Stimulated activated CD4-positive, alpha-beta T cell treated with anti-CD3 and anti-CD28 coated beads, TNF-alpha, amount 100 ng/mL, for 24 hours (primary cell): ENCODE data around the gene PLCG1.
A peak's percentile ranks its signal among the peaks of the same experiment; 100 is the strongest.

Experiments
- DNase-seq, 3 experiments: peaks; one replicate each; pipeline ENCODE4 v3.0.0-alpha.2; 2020; ENCODE audit warnings: low read depth in 3 of 3

Gene PLCG1

DNA sequence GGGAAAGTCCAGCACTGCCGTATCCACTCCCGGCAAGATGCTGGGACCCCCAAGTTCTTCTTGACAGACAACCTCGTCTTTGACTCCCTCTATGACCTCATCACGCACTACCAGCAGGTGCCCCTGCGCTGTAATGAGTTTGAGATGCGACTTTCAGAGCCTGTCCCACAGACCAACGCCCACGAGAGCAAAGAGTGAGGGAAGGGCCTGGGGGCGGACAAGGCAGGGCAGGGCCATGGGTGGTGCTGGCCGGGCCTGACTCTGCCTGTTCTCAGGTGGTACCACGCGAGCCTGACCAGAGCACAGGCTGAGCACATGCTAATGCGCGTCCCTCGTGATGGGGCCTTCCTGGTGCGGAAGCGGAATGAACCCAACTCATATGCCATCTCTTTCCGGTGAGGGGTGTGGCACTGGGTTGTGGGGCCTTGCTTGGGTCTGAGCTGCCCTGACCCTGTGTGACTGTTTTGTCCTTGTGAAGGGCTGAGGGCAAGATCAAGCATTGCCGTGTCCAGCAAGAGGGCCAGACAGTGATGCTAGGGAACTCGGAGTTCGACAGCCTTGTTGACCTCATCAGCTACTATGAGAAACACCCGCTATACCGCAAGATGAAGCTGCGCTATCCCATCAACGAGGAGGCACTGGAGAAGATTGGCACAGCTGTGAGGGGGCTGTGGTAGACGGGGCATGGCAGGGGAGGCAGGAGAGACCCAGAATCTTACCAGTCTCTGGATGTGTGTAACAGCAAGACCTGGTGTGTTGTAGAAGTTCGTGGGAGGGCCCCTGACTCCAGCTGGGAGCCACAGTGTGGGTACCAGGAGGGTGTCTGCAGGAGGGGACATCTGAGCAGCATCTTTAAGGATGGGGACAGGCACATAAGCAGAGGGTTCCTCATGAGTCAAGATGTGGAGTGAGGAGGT, 29.1 kb downstream of the PLCG1 start:
- DNase-seq: no peak

DNA sequence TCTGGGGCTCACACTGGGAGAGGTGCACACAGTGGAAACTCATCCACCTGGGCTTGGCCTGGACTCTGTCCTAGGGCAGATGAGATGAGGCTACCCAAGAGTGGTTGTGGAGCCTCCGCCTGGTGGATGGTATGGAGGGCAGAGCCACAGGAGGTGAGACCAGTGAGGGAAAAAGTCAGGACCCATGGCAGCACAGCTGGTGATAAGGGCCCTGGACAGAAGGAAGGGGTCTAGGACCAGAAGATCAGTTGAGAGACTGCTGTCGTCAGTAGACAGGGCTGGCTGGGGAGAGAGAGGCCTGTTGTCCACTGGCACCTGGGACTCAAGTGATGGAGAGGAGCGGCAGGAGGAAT, 29.8 kb downstream of the PLCG1 start:
- no peak for DNase-seq

DNA sequence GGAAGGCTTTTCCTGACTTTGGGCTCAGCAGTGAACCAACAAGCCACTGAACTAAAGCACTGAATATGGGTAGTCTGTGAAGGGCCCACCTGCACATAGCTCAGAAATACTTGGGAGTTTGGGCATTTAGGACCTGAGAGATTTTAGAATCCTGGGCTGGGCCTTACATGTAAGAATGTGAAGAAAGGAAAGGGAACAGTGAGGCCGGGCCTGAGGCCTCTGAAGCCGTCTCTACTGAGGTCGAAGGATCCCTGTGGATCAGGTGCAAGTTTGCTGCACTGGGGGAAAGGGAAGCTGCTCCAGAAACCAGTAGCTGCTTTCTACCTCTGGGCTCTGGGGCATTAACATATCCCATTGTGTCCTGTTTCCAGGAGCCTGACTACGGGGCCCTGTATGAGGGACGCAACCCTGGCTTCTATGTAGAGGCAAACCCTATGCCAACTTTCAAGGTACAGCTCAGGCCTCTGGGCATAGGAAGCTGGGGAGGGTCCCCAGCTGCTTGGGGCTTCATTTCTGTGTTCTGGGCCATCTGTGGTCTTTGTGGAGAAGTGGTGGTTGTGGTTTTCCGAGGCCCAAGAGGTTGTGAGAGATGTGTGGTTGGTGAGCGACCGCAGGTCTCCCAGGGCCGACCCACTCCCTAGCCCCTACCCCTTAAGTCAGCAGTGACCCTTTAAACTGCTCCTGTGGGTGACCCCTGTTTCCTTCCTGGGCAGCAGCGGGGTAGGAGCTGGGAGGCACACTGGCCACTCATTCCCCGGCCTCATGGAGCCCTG, 30.3 kb downstream of the PLCG1 start:
- no peak for DNase-seq

DNA sequence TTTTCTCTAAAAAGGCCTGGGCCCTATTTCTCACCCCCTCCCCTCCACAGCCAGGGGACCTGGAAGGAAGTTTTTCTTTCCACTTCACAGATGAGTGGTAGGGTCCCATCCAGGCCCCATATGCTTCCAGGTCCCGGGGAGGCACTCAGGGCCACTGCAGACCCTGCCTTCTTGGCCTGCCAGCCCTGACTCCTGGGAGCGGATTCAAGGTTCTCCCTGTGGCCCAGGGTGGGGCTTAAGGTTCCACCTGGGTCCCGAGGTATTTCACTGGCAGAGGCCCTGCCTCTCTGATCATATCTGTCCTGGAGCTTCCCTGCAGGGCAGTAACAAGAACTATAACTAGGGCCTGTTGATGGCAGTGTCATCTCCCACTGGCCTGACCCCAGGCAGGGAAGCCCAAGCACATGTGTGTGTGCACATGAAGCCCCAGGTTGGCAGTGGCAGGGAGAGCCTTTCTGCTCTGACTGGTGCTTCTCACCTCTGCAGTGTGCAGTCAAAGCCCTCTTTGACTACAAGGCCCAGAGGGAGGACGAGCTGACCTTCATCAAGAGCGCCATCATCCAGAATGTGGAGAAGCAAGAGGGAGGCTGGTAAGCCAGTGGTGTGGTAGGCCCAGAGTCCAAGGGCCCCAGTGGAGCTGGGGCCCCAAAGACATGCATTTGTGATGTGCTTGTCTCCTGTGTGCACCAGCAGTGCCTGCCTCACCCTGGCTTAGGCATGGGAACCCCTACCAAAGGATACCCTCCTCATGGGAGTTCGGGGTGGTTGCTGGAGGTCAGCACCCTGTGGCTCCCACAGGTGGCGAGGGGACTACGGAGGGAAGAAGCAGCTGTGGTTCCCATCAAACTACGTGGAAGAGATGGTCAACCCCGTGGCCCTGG, 31.2 kb downstream of the PLCG1 start:
- DNase-seq: no peak

DNA sequence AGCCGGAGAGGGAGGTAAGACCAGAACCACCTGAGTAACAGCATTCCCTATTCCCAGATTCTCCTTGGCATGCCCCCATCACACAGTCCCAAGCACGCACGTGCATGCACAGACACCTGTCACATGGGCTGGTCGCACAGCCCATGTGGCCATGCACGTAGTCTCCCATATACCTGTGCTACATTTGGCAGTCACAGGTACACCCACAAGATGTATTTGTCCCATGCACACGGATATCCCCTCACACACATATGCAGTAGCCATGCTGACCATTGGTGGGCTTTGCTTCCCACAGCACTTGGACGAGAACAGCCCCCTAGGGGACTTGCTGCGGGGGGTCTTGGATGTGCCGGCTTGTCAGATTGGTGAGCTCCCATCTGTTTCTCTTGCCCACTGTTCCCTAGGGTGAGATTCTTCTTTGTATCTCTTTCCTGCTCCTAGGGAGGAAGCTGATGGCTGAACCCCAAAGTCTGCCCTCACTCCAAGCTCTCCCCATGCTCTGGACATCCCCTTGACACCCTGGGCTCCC, 31.9 kb downstream of the PLCG1 start:
- DNase-seq: no peak

DNA sequence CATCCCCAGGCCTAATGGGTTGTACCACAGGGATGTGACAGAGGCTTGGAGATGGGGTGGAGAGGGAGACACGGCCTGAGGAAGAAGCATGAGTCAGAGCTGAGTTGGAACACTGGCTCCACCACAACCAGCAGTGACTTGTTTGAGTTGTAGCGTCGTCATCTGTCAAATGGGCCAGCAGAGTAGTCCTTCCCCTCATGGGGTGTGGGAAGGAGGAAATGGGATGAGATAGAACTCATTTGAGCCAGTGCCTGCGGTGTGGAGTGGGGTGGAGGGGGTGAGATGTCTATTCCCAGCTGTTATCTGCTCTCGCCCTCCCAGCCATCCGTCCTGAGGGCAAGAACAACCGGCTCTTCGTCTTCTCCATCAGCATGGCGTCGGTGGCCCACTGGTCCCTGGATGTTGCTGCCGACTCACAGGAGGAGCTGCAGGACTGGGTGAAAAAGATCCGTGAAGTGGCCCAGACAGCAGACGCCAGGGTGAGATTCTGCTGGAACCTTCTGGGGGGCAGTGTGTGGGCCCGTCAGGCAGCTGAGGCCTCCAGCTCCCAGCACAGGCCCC, 32.5 kb downstream of the PLCG1 start:
- DNase-seq: no peak

DNA sequence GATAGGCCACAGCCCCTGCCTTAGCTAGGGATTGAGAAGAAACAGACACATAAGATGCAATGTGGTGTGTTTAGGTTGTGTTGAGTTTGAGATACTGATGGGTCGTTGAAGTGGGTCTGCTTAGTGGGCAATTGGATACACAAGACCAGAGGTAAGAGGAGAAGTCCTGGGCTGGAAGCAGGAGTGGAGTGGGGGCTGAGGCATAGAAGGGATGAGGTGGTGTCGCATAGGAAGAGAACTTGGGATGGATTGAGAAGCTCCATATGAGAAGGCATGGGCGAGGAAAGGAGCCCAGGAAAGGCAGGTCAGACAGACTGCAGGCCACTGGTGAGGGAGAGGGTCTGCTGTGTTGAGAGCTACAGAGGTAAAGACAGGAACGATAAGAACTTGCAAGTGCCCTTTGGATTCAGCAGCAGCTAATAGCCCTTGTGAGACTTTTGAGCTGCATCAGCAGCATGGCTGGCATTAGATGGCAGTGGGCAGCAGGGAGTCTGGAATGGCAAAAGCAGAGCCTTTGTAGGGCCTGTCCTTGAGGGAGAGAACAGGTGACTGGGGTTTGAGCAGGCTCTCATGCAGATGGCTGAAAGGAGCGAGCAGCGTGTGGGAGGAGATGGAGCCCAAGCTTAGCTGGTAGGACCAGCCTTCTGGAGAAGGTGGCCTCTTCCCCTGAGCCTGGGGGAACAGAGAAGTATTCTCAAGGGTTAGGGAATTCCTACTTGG, 33.2 kb downstream of the PLCG1 start:
- DNase-seq: no peak

DNA sequence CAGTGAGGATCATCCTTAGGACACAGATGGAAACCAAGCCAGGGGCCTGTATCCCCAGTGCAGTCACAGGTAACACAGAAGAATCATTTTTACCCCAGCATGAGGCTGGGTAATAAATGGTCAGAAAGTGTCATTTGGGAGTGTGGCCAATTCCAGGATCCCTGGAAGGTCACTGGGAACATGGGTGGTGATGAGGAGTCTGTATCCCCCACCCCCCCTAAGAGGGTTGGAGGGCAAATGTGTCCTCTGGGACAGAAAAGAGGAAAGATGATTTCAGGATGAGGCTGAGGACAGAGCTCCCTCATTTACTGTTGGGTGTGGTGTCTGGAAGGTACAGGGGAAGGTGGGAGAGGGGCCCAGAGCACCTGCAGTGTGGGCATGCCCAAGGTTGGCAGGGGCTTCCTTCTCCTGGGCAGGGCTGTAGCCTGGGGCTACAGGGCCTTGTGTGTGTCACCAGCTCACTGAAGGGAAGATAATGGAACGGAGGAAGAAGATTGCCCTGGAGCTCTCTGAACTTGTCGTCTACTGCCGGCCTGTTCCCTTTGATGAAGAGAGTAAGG, 34.5 kb downstream of the PLCG1 start:
- no peak for DNase-seq

DNA sequence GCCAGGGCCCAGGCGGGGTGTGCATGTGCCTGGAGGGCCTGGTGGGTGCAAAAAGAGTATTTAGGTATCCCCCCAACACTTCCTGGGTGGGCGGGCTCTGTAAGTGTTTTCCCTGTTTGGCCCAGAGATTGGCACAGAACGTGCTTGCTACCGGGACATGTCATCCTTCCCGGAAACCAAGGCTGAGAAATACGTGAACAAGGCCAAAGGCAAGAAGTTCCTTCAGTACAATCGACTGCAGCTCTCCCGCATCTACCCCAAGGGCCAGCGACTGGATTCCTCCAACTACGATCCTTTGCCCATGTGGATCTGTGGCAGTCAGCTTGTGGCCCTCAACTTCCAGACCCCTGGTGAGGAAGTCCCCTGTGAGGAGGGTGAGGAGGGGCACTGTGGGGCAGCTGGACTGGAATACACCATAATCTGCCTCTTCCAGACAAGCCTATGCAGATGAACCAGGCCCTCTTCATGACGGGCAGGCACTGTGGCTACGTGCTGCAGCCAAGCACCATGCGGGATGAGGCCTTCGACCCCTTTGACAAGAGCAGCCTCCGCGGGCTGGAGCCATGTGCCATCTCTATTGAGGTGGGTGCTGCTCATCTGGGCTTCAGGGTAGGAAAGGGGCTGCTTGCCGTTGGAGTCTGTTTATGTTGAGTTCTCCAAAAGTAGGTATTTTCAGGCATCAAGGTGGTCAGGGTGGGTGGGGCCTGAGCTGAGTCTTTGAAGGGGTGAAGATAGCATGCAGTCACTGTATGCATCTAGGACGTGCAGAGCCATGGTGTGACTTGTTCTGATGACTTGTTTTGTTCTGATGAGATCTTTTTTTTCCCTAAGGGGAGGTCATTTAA, 35.2 kb downstream of the PLCG1 start:
- DNase-seq: no peak

DNA sequence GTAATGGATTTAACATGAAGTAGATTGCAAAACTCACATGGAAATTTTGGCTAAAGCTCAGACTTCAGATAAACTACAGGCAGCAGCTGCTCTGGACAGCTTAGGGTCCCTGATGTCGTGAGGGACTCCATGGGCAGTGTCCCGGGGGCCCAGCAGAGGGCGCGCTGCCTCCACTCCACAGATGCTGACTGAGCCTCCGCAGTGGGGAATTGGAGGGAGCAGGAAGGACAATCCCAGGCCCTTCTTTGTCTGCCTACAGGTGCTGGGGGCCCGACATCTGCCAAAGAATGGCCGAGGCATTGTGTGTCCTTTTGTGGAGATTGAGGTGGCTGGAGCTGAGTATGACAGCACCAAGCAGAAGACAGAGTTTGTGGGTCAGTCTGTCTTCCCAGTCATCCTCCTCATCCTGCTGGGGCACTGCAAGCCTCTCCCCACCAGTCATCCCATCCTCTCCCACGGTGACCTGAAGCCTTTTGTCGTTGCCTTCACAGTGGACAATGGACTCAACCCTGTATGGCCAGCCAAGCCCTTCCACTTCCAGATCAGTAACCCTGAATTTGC, 35.9 kb downstream of the PLCG1 start:
- DNase-seq: peak; percentile 41 to 63 (median 43)

DNA sequence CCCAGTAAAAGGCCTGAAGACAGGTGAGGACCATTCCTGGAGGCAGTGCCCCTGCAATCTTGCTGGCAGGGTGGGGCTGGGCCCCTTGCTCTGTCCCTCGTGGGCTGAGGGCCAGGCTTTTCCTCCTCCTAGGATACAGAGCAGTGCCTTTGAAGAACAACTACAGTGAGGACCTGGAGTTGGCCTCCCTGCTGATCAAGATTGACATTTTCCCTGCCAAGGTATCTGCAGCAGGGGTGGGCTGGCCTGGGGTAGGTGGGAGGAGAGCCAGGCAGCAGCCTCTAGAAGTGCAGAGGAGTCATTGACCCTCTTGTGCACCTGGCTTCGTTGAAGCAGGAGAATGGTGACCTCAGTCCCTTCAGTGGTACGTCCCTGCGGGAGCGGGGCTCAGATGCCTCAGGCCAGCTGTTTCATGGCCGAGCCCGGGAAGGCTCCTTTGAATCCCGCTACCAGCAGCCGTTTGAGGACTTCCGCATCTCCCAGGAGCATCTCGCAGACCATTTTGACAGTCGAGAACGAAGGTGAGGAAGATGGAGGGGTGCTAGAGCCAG, 36.5 kb downstream of the PLCG1 start:
- DNase-seq: no peak

DNA sequence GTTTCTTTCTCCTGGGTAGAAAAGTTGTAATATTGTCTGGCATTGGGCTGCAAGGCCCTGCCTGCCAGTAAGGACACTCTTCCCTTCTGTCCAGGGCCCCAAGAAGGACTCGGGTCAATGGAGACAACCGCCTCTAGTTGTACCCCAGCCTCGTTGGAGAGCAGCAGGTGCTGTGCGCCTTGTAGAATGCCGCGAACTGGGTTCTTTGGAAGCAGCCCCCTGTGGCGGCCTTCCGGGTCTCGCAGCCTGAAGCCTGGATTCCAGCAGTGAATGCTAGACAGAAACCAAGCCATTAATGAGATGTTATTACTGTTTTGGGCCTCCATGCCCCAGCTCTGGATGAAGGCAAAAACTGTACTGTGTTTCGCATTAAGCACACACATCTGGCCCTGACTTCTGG, 37.0 kb downstream of the PLCG1 start:
- DNase-seq: no peak

DNA sequence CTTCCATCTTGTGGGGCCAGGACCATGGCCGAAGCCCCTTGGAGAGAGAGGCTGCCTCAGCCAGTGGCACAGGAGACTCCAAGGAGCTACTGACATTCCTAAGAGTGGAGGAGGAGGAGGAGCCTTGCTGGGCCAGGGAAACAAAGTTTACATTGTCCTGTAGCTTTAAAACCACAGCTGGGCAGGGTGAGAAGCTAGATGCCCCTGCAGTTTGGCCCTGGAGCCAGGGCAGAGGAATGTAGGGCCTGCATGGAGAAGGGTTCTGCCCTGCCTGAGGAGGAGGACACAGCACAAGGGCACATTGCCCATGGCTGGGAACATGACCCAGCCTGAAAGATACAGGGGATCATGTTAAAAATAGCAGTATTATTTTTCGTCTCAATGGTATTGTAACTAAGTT, 37.4 kb downstream of the PLCG1 start:
- no peak for DNase-seq

DNA sequence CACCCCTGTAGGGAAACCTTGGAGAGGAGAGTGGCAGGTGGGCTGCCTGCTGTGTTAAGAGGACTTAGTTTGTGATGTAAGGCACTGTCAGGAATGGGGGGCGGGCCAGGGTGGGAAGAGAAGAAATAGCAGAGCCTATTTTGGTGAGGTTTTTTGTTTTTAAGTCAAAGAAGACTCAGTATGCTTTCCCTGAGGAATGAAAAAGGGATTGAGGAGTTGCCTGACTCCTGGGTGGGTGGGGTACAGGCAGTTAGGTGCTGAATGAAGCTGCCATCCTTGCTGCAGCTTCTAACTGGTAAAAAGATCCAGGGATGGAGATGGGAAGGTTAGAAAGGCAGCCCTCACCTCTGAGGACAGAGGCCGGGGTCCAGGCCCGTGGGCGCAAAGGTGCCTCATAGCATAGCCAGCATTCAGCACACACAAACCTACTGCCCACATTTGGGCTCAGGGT, 37.9 kb downstream of the PLCG1 start:
- DNase-seq: no peak

DNA sequence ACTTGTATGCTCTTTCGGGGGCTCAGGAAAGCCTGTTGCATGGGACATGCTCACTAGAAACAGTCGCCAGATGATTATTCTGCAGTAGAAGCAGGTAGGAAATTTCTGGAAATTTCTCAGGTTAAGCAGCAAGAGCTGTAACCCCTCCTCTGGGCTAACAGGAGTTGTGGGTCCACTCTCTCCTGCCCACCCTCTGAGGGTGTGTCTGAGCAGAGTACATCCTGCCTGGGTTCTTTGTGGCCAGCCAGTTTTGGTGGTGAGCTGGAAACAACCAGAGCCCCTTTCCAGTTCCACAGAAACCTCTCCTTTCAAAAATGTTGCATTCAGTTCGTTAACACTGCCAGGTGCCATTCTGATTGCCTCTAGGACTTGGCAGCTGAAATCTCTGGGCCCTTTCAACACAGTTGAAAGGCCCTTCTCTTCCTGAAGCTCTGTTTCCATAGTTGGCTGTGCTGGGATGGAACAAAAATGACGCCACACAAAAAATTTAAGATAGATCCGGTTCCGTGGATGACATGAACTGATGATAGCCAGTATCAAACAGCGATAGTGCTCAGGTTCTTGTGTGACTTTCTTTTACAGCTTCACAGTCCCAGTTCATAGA, 38.5 kb downstream of the PLCG1 start:
- no peak for DNase-seq

DNA sequence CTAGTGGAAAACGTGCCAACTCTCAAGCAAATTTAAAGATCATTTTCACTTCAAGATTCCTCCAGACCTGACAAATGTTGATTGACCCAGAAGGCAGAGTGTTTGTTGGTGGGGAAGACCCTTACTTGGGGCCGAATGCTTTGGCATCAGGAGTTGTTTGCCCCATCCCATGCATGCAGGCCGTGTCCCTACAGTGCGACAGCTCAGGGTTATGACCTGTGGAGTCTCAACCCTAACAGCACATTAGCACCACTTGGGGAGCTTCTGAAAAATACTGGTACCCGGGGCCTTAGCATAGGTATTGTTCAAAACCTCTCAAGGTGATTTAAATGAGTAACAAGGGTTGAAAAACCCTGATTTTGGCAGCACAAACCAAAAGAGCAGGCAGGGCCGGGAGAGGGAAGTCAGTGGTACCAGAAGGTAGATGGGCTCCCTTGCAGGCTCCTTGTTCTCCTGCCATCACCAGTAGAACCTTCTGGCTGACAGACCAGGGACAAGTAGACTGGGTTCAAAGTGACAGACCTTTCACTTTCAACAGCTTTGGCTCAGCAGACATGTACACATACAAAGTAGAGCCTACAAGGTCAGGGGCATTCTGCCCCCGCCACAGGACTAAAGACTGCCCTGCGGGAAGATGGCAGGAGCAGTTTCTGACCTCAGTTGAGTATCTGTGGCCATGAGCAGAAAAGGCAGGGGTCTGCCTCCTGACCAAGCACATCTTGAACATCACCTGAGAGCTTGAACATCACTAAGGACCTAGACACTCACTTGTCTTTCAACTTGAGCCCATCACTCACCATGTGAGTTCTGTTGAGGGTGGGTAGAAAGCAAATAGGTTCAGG, 39.6 kb downstream of the PLCG1 start:
- DNase-seq: no peak

DNA sequence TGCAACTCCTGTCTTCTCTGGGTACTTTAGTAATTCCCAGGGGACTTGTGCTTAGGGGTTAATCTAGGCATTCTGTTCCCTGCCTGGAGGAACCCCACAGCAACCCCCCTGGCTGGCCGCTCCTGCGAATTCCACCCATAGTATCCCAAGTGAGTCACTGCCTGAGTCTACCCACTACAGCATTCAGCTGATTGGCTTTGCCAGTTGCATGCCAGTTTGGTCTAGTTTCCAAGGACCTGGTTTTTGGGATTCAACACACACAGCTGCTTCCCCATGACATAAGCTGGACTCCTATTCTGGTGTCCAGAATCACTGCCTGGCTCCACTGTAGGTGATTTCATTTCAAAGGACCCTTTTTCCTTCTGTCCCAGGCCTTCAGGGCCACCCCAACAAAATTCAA, 40.3 kb downstream of the PLCG1 start:
- no peak for DNase-seq

DNA sequence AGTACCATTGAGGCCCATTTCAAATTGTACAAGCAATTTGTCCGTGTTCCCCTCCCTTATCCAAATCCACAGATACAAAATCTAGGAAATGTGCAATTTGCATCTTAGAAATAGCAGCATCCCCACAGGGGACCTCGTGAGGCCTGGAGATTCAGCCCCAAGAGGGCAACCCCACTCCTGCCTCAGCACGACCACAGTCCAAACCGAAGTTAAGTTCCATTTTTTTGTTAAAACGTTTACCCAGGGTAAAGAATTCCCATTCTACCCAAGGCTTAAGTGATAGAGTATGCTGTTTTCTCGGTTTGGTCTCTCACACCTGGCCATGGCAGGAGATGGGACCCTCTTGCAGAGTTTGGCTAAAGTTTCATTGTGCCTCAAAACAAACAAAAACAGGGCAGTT, 41.2 kb downstream of the PLCG1 start:
- no peak for DNase-seq
